NCI-H526 (cell line): ENCODE measurements around the gene GOLGA6L7.
"Not testable (repeated sequence)": the region's sequence is repeated elsewhere in the genome, so short reads cannot be mapped to it uniquely, and the experiment has no call there.

Experiments
- DNase-seq, 2 experiments: peaks; one replicate each; lab custom pipeline; 2025; lab: John Stamatoyannopoulos, UW

GOLGA6L7 gene

GRCh38 chr15:28843520-28843919 is 4.9 kb downstream of the GOLGA6L7 start:
- not testable (repeated sequence) for DNase-seq

- DNase-seq, result not testable (repeated sequence)
Observed at GRCh38 chr15:28842210-28842609, 6.2 kb downstream of the GOLGA6L7 start.

GRCh38 chr15:28840285-28840684 is 8.2 kb downstream of the GOLGA6L7 start:
- DNase-seq, result not testable (repeated sequence)

GRCh38 chr15:28834957-28835585 is 13.4 kb downstream of the GOLGA6L7 start:
- not testable (repeated sequence) for DNase-seq

GRCh38 chr15:28831897-28832587 is 16.4 kb downstream of the GOLGA6L7 start:
- DNase-seq, result peak; percentile 70 to 89

GRCh38 chr15:28821420-28821819 is 27.0 kb downstream of the GOLGA6L7 start:
- DNase-seq, result not testable (repeated sequence)

GRCh38 chr15:28819930-28820295 is 28.5 kb downstream of the GOLGA6L7 start:
- not testable (repeated sequence) for DNase-seq

- not testable (repeated sequence) for DNase-seq
Observed at GRCh38 chr15:28819019-28819929, 29.2 kb downstream of the GOLGA6L7 start.

- DNase-seq, result not testable (repeated sequence)
Observed at GRCh38 chr15:28818168-28818567, 30.3 kb downstream of the GOLGA6L7 start.

- not testable (repeated sequence) for DNase-seq
Observed at GRCh38 chr15:28814059-28814458, 34.4 kb downstream of the GOLGA6L7 start.

GRCh38 chr15:28813392-28813791 is 35.1 kb downstream of the GOLGA6L7 start:
- DNase-seq, result not testable (repeated sequence)

GRCh38 chr15:28811852-28812550 is 36.4 kb downstream of the GOLGA6L7 start:
- not testable (repeated sequence) for DNase-seq

- not testable (repeated sequence) for DNase-seq
Observed at GRCh38 chr15:28810444-28810843, 38.0 kb downstream of the GOLGA6L7 start.

- DNase-seq, result not testable (repeated sequence)
Observed at GRCh38 chr15:28808136-28808535, 40.3 kb downstream of the GOLGA6L7 start.

- not testable (repeated sequence) for DNase-seq
Observed at GRCh38 chr15:28800366-28800765, 48.1 kb downstream of the GOLGA6L7 start.

GRCh38 chr15:28798234-28798633 is 50.2 kb downstream of the GOLGA6L7 start:
- DNase-seq, result not testable (repeated sequence)

- peak in 1 of 2 experiments; percentile 48 for DNase-seq
Observed at GRCh38 chr15:28794231-28794630, 54.2 kb downstream of the GOLGA6L7 start.
